Muscle of leg (tissue), 11 donors: ENCODE results near the gene THSD7A. TPM values are rescaled to one million over a fixed set of nuclear protein-coding genes. Genes with fewer than 3 reads are reported as not detected.
"Not testable (repeated sequence)": the region's sequence is repeated elsewhere in the genome, so short reads cannot be mapped to it uniquely, and the experiment has no call there.

Experiments
- DNase-seq: peaks from one replicate; pipeline ENCODE4 v3.0.0; 2013
- H3K27ac ChIP-seq: one replicate; pipeline ENCODE4 v1.5.1; 2013; ENCODE audit warnings: mild to moderate bottlenecking, low read length, control low read depth
- H3K27me3 ChIP-seq: one replicate; pipeline ENCODE4 v1.6.1; 2013; ENCODE audit warnings: low read length; ENCODE audit not compliant: control insufficient read depth, insufficient read depth
- H3K36me3 ChIP-seq: one replicate; pipeline ENCODE4 v1.6.1; 2013; ENCODE audit warnings: low read length; ENCODE audit not compliant: control insufficient read depth, insufficient read depth
- H3K4me1 ChIP-seq: one replicate; pipeline ENCODE4 v1.6.1; 2013; ENCODE audit warnings: low read length; ENCODE audit not compliant: control insufficient read depth, insufficient read depth
- H3K4me3 ChIP-seq: one replicate; pipeline ENCODE4 v1.5.1; 2013; ENCODE audit warnings: low read length, control low read depth
- H3K9me3 ChIP-seq: replicated peaks from 2 replicates; pipeline ENCODE4 v1.6.1; 2013; ENCODE audit warnings: low read depth, low read length; ENCODE audit not compliant: control insufficient read depth
- WGBS: methylation state at CpG from one replicate; pipeline ENCODE4 v1.1.5; 2013; ENCODE audit warnings: missing lambda C conversion rate; ENCODE audit not compliant: insufficient coverage; 5-methylcytosine and 5-hydroxymethylcytosine counted together
- polyA plus RNA-seq, 8 donors: library from polyadenylated mRNA; unstranded; fragments of 120-200 nt; gene quantifications; one replicate each; pipeline versions ENCODE4 v1.2.1 to v1.2.3, GENCODE V29; 2013; ENCODE audit warnings: inconsistent platforms in 1 of 8, low replicate concordance in 1 of 8; ENCODE audit not compliant: insufficient read length in 8 of 8, insufficient read depth in 1 of 8
- total RNA-seq: library from RNA; stranded (reverse); fragments of 120-200 nt; gene quantifications from one replicate; pipeline ENCODE4 v1.2.4, GENCODE V29; 2013

The THSD7A gene
- total and polyA plus RNA-seq, 9 donors, result 2.5 to 6.4 (median 3.6) TPM

- no peak for DNase-seq
- H3K27me3 ChIP-seq, result no peaks in the 10 kb centered on the region
Measured at GRCh38 chr7:11457419-11457818, 374.6 kb downstream of the THSD7A start.

GRCh38 chr7:11456574-11456973, 375.4 kb downstream of the THSD7A start:
- no peak for DNase-seq
- no peak overlapping the region for H3K27ac ChIP-seq

More at GRCh38 chr7:11457419-11457818, 374.6 kb downstream of the THSD7A start:
- Histone ChIP-seq H3K36me3 (no peaks in the 10 kb centered on the region), H3K4me3 (no peak overlapping the region), H3K4me1 (no peaks in the 10 kb centered on the region), H3K27ac (no peak overlapping the region), H3K9me3 (no peaks in the 10 kb centered on the region)
- WGBS, result 67% methylated on average over 3 of the region's 3 CpGs

GRCh38 chr7:11452476-11452875, 379.5 kb downstream of the THSD7A start:
- WGBS, result no CpG with 5 or more reads among the region's 3 CpGs

More at GRCh38 chr7:11456574-11456973, 375.4 kb downstream of the THSD7A start:
- Histone ChIP-seq H3K4me3 (no peak overlapping the region), H3K36me3 (no peaks in the 10 kb centered on the region), H3K9me3 (no peaks in the 10 kb centered on the region), H3K27me3 (no peaks in the 10 kb centered on the region), H3K4me1 (no peaks in the 10 kb centered on the region)
- WGBS, result no CpG with 5 or more reads among the region's 1 CpG

GRCh38 chr7:11450281-11450680, 381.7 kb downstream of the THSD7A start:
- no peaks in the 10 kb centered on the region for H3K36me3 ChIP-seq
- H3K9me3 ChIP-seq, result no peaks in the 10 kb centered on the region
- H3K27me3 ChIP-seq, result no peaks in the 10 kb centered on the region
- no peak overlapping the region for H3K27ac ChIP-seq
- whole genome bisulfite sequencing, result no CpG with 5 or more reads among the region's 1 CpG
- H3K4me1 ChIP-seq, result no peaks in the 10 kb centered on the region
- no peak overlapping the region for H3K4me3 ChIP-seq
- no peak for DNase-seq

More at GRCh38 chr7:11452476-11452875, 379.5 kb downstream of the THSD7A start:
- Histone ChIP-seq H3K4me3 (no peak overlapping the region), H3K4me1 (no peaks in the 10 kb centered on the region), H3K9me3 (no peaks in the 10 kb centered on the region), H3K27me3 (no peaks in the 10 kb centered on the region), H3K36me3 (no peaks in the 10 kb centered on the region), H3K27ac (no peak overlapping the region)
- no peak for DNase-seq

GRCh38 chr7:11449316-11449715, 382.7 kb downstream of the THSD7A start:
- H3K36me3 ChIP-seq, result no peaks in the 10 kb centered on the region
- no peak overlapping the region for H3K27ac ChIP-seq
- H3K4me3 ChIP-seq, result no peak overlapping the region
- DNase-seq, result no peak
- no peaks in the 10 kb centered on the region for H3K27me3 ChIP-seq
- H3K4me1 ChIP-seq, result no peaks in the 10 kb centered on the region
- H3K9me3 ChIP-seq, result no peaks in the 10 kb centered on the region
- 100% methylated on average over 1 of the region's 3 CpGs for WGBS

- no peaks in the 10 kb centered on the region for H3K4me1 ChIP-seq
- H3K4me3 ChIP-seq, result no peak overlapping the region
- no peak overlapping the region for H3K27ac ChIP-seq
- WGBS, result 36% methylated on average over 4 of the region's 4 CpGs
- no peak for DNase-seq
- no peaks in the 10 kb centered on the region for H3K9me3 ChIP-seq
- no peaks in the 10 kb centered on the region for H3K27me3 ChIP-seq
- no peaks in the 10 kb centered on the region for H3K36me3 ChIP-seq
Measured at GRCh38 chr7:11448323-11448722, 383.7 kb downstream of the THSD7A start.

GRCh38 chr7:11447106-11447505, 384.9 kb downstream of the THSD7A start:
- WGBS, result 81% methylated on average over 2 of the region's 4 CpGs

GRCh38 chr7:11443934-11444333, 388.1 kb downstream of the THSD7A start:
- H3K27me3 ChIP-seq, H3K4me1 ChIP-seq, H3K27ac ChIP-seq, H3K36me3 ChIP-seq, DNase-seq, H3K9me3 ChIP-seq, H3K4me3 ChIP-seq: not testable (repeated sequence)
- WGBS, result no CpG with 5 or more reads among the region's 4 CpGs

More at GRCh38 chr7:11447106-11447505, 384.9 kb downstream of the THSD7A start:
- no peak for DNase-seq
- Histone ChIP-seq H3K27ac (no peak overlapping the region), H3K36me3 (no peaks in the 10 kb centered on the region), H3K4me1 (no peaks in the 10 kb centered on the region), H3K9me3 (no peaks in the 10 kb centered on the region), H3K4me3 (no peak overlapping the region), H3K27me3 (no peaks in the 10 kb centered on the region)

GRCh38 chr7:11437994-11438393, 394.0 kb downstream of the THSD7A start:
- H3K36me3 ChIP-seq, result no peaks in the 10 kb centered on the region
- H3K4me1 ChIP-seq, result no peaks in the 10 kb centered on the region
- no peak overlapping the region for H3K4me3 ChIP-seq
- whole genome bisulfite sequencing, result no CpG with 5 or more reads among the region's 1 CpG
- DNase-seq, result peak; percentile 21
- H3K27me3 ChIP-seq, result no peaks in the 10 kb centered on the region
- no peaks in the 10 kb centered on the region for H3K9me3 ChIP-seq
- no peak overlapping the region for H3K27ac ChIP-seq

- Histone ChIP-seq H3K27me3 (no peaks in the 10 kb centered on the region), H3K4me3 (no peak overlapping the region), H3K36me3 (no peaks in the 10 kb centered on the region), H3K4me1 (no peaks in the 10 kb centered on the region), H3K9me3 (no peaks in the 10 kb centered on the region), H3K27ac (no peak overlapping the region)
- no peak for DNase-seq
- no CpG with 5 or more reads among the region's 2 CpGs for WGBS
Measured at GRCh38 chr7:11436773-11437524, 395.0 kb downstream of the THSD7A start.
